HepG2 (cell line): ENCODE data around the gene CLDN19. TPM values are rescaled to one million over a fixed set of nuclear protein-coding genes. Genes with fewer than 3 reads are reported as not detected.

Source experiments
- ATAC-seq: fragments of 200-7000 bp; cut with Tn5 transposase; 3 replicates; pipeline ENCODE4 v1.9.1; 2020; ENCODE audit warnings: mild to moderate bottlenecking, moderate library complexity
- BruUV-seq: library from RNA; stranded (reverse); fragments of 400-500 nt; replicated peaks from 2 replicates; lab custom pipeline; 2021; lab: Mats Ljungman, UMichigan
- CTCF ChIA-PET: fragments of 300-600 bp; formaldehyde crosslinking; extraction: SDS; loops from one replicate; lab custom pipeline; 2021; ENCODE audit warnings: low total read pairs, inconsistent platforms, low intra/inter-chr PET ratio; lab: Yijun Ruan, JAX
- POLR2A ChIA-PET: fragments of 350-600 bp; sonication (Branson Sonifier 250); formaldehyde crosslinking; loops from one replicate; lab custom pipeline; 2020; ENCODE audit warnings: antibody characterized with exemption, inconsistent platforms; lab: Yijun Ruan, JAX
- DNase-seq: peaks from one replicate; pipeline ENCODE4 v3.0.0-alpha.2; 2015; ENCODE audit warnings: low spot score
- FAIRE-seq: peaks from 3 replicates; lab custom pipeline; 2011; peaks lifted over from hg19 to GRCh38; lab: Jason Lieb, UNC
- H2AFZ ChIP-seq: one replicate; pipeline ENCODE4 v1.6.1; 2011; ENCODE audit warnings: low read length, inconsistent platforms
- H3K27ac ChIP-seq: fragments of 300-600 bp; 3 replicates; pipeline ENCODE4 v1.8.0; 2011; ENCODE audit warnings: mixed run types, mild to moderate bottlenecking, mixed read lengths, low read length, inconsistent platforms; ENCODE audit not compliant: insufficient read depth; ENCODE audit errors: extremely low read length
- H3K27me3 ChIP-seq, 2 experiments: fragments of 200-600 bp in 1 of 2; 2 replicates in 1 of 2; 3 replicates in 1 of 2; pipeline versions ENCODE4 v1.6.0 to v1.8.0; 2011; ENCODE audit warnings: low read length in 2 of 2, mild to moderate bottlenecking in 2 of 2, moderate library complexity in 2 of 2, inconsistent platforms in 1 of 2; ENCODE audit not compliant: insufficient read depth in 2 of 2, control insufficient read depth in 1 of 2
- H3K36me3 ChIP-seq, 2 experiments: fragments of 200-600 bp in 1 of 2; replicated peaks in 1 of 2; 2 replicates in 1 of 2; 3 replicates in 1 of 2; pipeline versions ENCODE4 v1.5.1 to v1.8.0; 2011; ENCODE audit warnings: low read length in 2 of 2, inconsistent platforms in 1 of 2; ENCODE audit not compliant: insufficient read depth in 2 of 2, control insufficient read depth in 1 of 2
- H3K4me1 ChIP-seq: 2 replicates; pipeline ENCODE4 v1.5.1; 2012; ENCODE audit warnings: low read length, inconsistent platforms; ENCODE audit not compliant: insufficient read depth
- H3K4me2 ChIP-seq: 2 replicates; pipeline ENCODE4 v1.6.0; 2011; ENCODE audit warnings: low read depth, low read length, inconsistent platforms
- H3K4me3 ChIP-seq, 3 experiments: fragments of 200-600 bp in 1 of 3; sonication (generic), shearing (Covaris generic) in 1 of 3; replicated peaks in 1 of 3; 2 replicates each; pipeline ENCODE4 v1.5.1; 2011 to 2016; ENCODE audit warnings: low read length in 3 of 3, inconsistent platforms in 2 of 3, low read depth in 2 of 3, mild to moderate bottlenecking in 2 of 3, control low read depth in 1 of 3, mixed read lengths in 1 of 3; ENCODE audit not compliant: insufficient read depth in 1 of 3
- H3K79me2 ChIP-seq: one replicate; pipeline ENCODE4 v1.6.1; 2011; ENCODE audit warnings: low read length, inconsistent platforms; ENCODE audit not compliant: insufficient read depth
- H3K9ac ChIP-seq: 2 replicates; pipeline ENCODE4 v1.6.0; 2011; ENCODE audit warnings: mild to moderate bottlenecking, low read depth, low read length, inconsistent platforms; ENCODE audit not compliant: insufficient read depth
- H3K9me3 ChIP-seq: 2 replicates; pipeline ENCODE4 v1.5.1; 2012; ENCODE audit warnings: mild to moderate bottlenecking, low read length
- H4K20me1 ChIP-seq: 2 replicates; pipeline ENCODE4 v1.6.0; 2011; ENCODE audit warnings: inconsistent platforms, mild to moderate bottlenecking, low read length, moderate library complexity; ENCODE audit not compliant: insufficient read depth
- CTCF ChIP-seq: sonication (generic); formaldehyde crosslinking; IDR thresholded peaks from 2 replicates; pipeline ENCODE4 v1.5.0; 2020; ENCODE audit warnings: mild to moderate bottlenecking, missing genetic modification reagents, moderate library complexity
- HNF4A ChIP-seq: sonication (generic); formaldehyde crosslinking; IDR thresholded peaks from 2 replicates; pipeline ENCODE4 v1.4.0; 2020; ENCODE audit warnings: missing genetic modification reagents
- HNF4G ChIP-seq, 2 experiments: sonication (generic) in 1 of 2; formaldehyde crosslinking in 1 of 2; IDR thresholded peaks; 2 replicates each; pipeline versions ENCODE4 v1.4.0 to v1.6.1; 2011 to 2020; ENCODE audit warnings: borderline replicate concordance in 2 of 2, low read depth in 2 of 2, mild to moderate bottlenecking in 2 of 2, low read length in 1 of 2, missing genetic modification reagents in 1 of 2, moderate library complexity in 1 of 2
- MYNN ChIP-seq: sonication (generic); formaldehyde crosslinking; IDR thresholded peaks from 2 replicates; pipeline ENCODE4 v1.4.0; 2020; ENCODE audit warnings: mild to moderate bottlenecking, low read depth, missing genetic modification reagents
- REL ChIP-seq: sonication (generic); formaldehyde crosslinking; conservative IDR thresholded peaks from 2 replicates; pipeline ENCODE4 v1.8.0; 2022; ENCODE audit warnings: mild to moderate bottlenecking, missing genetic modification reagents, moderate library complexity
- ZBTB44 ChIP-seq: sonication (generic); formaldehyde crosslinking; IDR thresholded peaks from 2 replicates; pipeline ENCODE4 v1.4.0; 2020; ENCODE audit warnings: missing genetic modification reagents
- ZNF337 ChIP-seq: sonication (generic); formaldehyde crosslinking; IDR thresholded peaks from 2 replicates; pipeline ENCODE4 v1.5.1; 2020; ENCODE audit warnings: missing genetic modification reagents, low read depth, mild to moderate bottlenecking, borderline replicate concordance
- ZNF773 ChIP-seq: sonication (generic); formaldehyde crosslinking; IDR thresholded peaks from 2 replicates; pipeline ENCODE4 v1.4.0; 2020; ENCODE audit warnings: missing genetic modification reagents, borderline replicate concordance
- WGBS: methylation state at CpG from one replicate; pipeline ENCODE4 v1.1.6; 2017; ENCODE audit warnings: low lambda C conversion rate; 5-methylcytosine and 5-hydroxymethylcytosine counted together
- in situ Hi-C: cut with HindIII; loops from 2 replicates; pipeline ENCODE4 v1.10.0; 2017; ENCODE audit warnings: low pct_unique_long_range_greater_than_20kb; ENCODE audit not compliant: extremely low pct_ligation_motif_present
- intact Hi-C: fragments of 100-400 bp; cut with micrococcal nuclease; formaldehyde crosslinking; loops from one replicate; pipeline ENCODE4 v1.10.0; 2022; ENCODE audit not compliant: unreplicated experiment
- polyA plus RNA-seq, 8 experiments: library from polyadenylated mRNA; depleted of rRNA in 3 of 8; stranded (reverse) in 7 of 8; unstranded in 1 of 8; fragments of >200 nt; fragmentation: Illumina TruSeq in 4 of 8; extraction: Trizol in 4 of 8; gene quantifications; 2 replicates each; pipeline versions ENCODE4 v1.2.1 to v1.2.3, GENCODE V29; 2011 to 2016; ENCODE audit warnings: low read depth in 4 of 8, missing spikeins in 1 of 8, mixed read lengths in 1 of 8; ENCODE audit not compliant: insufficient read depth in 1 of 8
- total RNA-seq, 5 experiments: library from RNA; depleted of rRNA; stranded (reverse); fragments of >200 nt; fragmentation: Illumina TruSeq; extraction: Trizol; gene quantifications; 2 replicates each; pipeline ENCODE4 v1.2.3, GENCODE V29; 2016; ENCODE audit warnings: low read depth in 1 of 5

CLDN19 gene
- total and polyA plus RNA-seq, 2 of the 13 experiments (the other 11 are each of a cell fraction or from before 2014, with no cell fraction given), result 5.0 to 7.6 TPM

DNA sequence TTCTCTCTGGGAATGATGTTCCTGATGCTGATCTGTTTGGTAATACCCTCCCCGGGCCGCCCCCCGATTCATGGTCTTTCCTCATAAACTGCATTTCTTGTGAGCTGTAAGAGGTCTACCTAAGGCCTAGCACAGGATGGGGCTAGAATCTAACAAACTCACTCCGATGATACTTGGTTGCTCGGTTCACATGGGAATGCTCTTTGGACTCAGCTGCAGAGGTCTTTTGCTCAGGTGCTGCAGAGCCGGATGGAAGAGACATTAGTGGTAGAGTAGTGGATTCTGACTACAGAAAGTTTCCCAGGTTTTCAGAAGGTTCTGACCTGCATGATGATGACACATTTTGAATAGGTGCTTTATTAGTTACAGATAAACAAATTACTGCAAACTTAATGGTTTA lies 36.5 kb upstream of the CLDN19 start:
- in situ Hi-C loops, result loop anchor here (5.0 kb wide), 2 partner anchors 126 to 296 kb away; no protein-coding TSS in a partner anchor
- WGBS, result 67% methylated on average over 6 of the region's 6 CpGs
- TF ChIP-seq HNF4G (IDR thresholded peaks at IDR 0.05; ENCODE audit: borderline replicate concordance, low read depth, low read length) (0 out of 2 replicates have a peak, but pooled peaks have one; percentile 23), HNF4G (CRISPR knock-in tag; IDR thresholded peaks at IDR 0.05; ENCODE audit: borderline replicate concordance, low read depth) (no peak), REL (no peak), CTCF (peak; percentile 40; the same call in 1 of the 2 replicates), ZNF337 (CRISPR knock-in tag) (no peak), ZNF773 (CRISPR knock-in tag) (no peak), ZBTB44 (no peak), MYNN (CRISPR knock-in tag) (no peak), HNF4A (CRISPR knock-in tag) (peak; percentile 57)
- TF ChIP-seq, all 625 proteins: peak for 3
- Histone ChIP-seq H3K9me3 (no peaks in the 10 kb centered on the region), H3K4me1 (peaks cover 16% of the 10 kb centered on the region; the same call in 1 of the 2 replicates), H3K79me2 (peaks cover 12% of the 10 kb centered on the region), H3K27me3 (no peaks in the 10 kb centered on the region), H3K36me3 (peaks cover 20 to 56% of the 10 kb centered on the region in 2 experiments), H2AFZ (no peak overlapping the region), H3K27ac (no peak overlapping the region), H4K20me1 (no peaks in the 10 kb centered on the region), H3K9ac (no peak overlapping the region), H3K4me3 (no peak overlapping the region), H3K4me2 (no peak overlapping the region)
- ATAC-seq (peak; percentile 62), DNase-seq (no peak), FAIRE-seq (no peak)
- CTCF ChIA-PET, result no interaction called here
- TSS peak; percentile 9 for BruUV-seq
- intact Hi-C loops, result loop anchor here (5.0 kb wide), 1 partner anchor 296 kb away; no protein-coding TSS in a partner anchor
- POLR2A ChIA-PET, result interaction anchor here (1.3 to 1.8 kb wide), 2 partner anchors 9 to 258 kb away, joined by 3 to 12 read pairs; partner anchors contain the start of genes C1orf50 and P3H1
